GM12872 (cell line): Measurements from ENCODE around the gene STUM.

Experiments used
- TF ChIP-seq, protein P1 (sequence below): IDR thresholded peaks from 3 replicates; pipeline ENCODE4 v1.5.1; 2011; ENCODE audit warnings: low read depth, mild to moderate bottlenecking, low read length, moderate library complexity; ENCODE audit not compliant: insufficient read depth

Gene STUM

DNA sequence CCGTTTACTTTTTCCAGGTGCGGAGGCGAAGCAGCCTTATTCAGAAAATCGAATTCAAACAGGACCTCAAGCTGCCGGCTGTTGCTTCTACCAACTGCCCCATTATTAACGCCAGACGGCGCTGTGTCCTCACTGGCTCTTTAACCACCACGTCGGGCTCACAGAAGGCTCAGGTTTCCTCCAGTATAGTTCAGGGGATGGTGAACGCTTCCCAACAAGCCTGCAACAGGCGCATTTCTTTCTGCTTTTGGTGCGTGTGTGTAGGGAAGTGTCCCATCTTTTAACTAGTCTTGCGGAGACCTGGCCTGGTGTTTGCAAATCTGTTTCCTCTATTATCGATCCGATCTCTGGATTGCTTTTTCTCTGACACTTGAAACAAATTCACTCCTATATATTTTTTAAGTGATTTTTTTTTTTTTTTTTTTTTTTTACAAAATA lies 791 bp upstream of the STUM start:
- TF ChIP-seq, protein P1, sequence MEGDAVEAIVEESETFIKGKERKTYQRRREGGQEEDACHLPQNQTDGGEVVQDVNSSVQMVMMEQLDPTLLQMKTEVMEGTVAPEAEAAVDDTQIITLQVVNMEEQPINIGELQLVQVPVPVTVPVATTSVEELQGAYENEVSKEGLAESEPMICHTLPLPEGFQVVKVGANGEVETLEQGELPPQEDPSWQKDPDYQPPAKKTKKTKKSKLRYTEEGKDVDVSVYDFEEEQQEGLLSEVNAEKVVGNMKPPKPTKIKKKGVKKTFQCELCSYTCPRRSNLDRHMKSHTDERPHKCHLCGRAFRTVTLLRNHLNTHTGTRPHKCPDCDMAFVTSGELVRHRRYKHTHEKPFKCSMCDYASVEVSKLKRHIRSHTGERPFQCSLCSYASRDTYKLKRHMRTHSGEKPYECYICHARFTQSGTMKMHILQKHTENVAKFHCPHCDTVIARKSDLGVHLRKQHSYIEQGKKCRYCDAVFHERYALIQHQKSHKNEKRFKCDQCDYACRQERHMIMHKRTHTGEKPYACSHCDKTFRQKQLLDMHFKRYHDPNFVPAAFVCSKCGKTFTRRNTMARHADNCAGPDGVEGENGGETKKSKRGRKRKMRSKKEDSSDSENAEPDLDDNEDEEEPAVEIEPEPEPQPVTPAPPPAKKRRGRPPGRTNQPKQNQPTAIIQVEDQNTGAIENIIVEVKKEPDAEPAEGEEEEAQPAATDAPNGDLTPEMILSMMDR, result peak; percentile 99

GRCh38 chr1:226549094-226549936 lies 751 bp downstream of the STUM start:
- TF ChIP-seq, protein P1, result no peak

DNA sequence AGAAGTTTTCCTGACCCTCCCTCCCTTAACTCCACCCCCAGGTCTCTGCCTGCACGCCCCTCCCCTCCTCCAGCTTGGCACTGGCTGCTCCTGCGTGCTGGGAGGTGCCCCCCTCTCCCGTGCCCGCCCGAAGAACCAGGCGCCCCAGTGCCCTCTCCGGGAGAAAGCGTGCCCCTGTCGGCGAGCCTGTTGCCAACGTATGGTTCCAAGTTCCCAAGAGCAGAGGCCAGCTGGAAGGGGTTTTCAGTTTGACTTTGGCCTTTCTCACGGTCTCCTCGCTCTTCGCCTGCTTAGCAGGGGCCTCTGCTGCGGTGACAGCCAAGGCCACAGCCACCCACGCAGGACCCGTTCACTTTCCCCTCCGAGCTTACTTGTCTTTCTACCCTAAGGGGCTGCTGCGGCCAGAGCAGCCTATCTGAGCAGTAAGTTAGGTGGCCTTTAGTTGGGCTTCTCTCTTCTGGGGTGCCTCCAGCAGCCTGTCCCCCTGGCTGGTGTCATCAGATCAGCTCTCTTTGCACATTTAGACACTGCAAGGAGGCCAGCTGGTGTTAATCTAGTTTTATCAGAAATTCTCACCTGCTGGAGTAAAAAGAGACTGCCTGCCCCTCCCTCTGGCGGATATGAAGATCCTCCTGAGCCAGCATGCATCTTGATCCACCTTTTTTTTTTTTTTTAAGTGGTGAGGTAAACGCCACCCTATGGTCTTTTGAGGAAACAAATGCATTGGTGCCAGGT lies 1.5 kb downstream of the STUM start:
- TF ChIP-seq, protein P1, result no peak; the same call in 2 of the 3 replicates

DNA sequence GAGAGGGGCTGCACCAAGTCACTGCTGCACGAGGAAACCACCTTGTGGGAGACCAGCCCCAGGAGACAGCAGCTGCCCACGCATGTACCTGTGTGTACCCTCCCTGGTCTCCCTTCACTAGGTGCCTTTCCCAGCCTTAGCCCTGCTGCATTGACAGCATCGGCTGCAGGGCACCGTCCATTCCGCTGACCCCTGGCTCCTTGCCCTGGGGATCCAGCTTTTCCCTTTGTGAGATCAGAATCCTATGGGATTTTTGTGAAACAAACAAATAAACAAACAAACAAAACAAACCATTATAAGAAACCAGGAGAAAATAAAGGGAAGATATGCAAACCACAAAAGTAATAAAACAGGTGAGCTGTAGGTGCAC lies 2.1 kb downstream of the STUM start:
- TF ChIP-seq, protein P1, result no peak

DNA sequence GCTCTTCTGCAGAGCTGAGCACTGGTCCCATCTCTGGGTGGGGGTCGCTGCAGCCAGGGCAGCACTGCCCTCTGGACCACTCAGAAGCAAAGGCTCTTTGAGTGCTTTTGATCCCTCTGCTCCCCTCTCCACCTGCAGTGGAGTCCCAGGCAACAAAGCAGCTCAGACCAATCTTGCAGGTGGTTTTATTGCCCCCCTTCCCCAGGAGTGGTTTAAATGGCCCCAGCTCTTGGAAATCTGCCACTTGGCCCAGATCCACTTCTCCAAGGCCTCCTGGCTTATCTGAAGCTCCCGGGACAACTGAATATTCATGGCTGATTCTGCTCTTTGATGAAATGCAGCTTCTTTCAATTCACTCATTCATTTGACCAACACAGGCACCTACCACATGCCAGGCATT lies 2.7 kb downstream of the STUM start:
- TF ChIP-seq, protein P1, result no peak

DNA sequence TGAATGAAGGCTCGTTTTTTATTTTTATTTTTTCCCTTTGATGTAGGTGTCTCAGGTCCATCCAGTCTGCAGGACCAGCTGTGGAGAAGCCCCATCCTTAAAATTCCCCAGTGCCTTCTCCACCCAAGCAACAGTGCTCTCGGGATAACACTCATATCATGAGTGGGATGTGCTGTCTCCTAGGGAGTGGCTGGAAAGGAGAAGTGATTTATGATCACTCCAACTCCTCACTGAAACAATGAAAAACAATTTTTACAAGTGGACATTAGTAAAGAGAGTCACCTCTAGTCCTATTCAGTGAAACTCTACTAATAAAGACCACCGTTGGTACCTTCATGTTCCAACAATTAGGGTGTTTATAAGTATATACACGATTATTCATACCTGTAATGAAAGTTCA lies 3.5 kb downstream of the STUM start:
- TF ChIP-seq, protein P1, result no peak

- TF ChIP-seq, protein P1, result no peak
Measured at GRCh38 chr1:226553266-226553923, 4.8 kb downstream of the STUM start.
